Thymus (tissue), 11 donors: ENCODE measurements around the gene DPP10. TPM values are rescaled to one million over a fixed set of nuclear protein-coding genes. Genes with fewer than 3 reads are reported as not detected.

Experiments used
- DNase-seq, 9 donors: peaks; one replicate each; pipeline ENCODE4 v3.0.0-alpha.2; 2013; ENCODE audit warnings: low spot score in 9 of 9, low read depth in 6 of 9, missing footprints in 1 of 9
- H3K27ac ChIP-seq, 2 donors: one replicate each; pipeline ENCODE4 v1.5.1; 2013; ENCODE audit warnings: control low read depth in 1 of 2, low read depth in 1 of 2, low read length in 1 of 2, mild to moderate bottlenecking in 1 of 2, moderate library complexity in 1 of 2
- H3K27me3 ChIP-seq, 2 donors: one replicate each; pipeline ENCODE4 v1.5.1; 2013; ENCODE audit warnings: low read length in 1 of 2; ENCODE audit not compliant: control insufficient read depth in 2 of 2, insufficient read depth in 1 of 2
- H3K36me3 ChIP-seq, 2 donors: one replicate each; pipeline ENCODE4 v1.5.1; 2013; ENCODE audit warnings: low read length in 1 of 2, mild to moderate bottlenecking in 1 of 2, moderate library complexity in 1 of 2; ENCODE audit not compliant: control insufficient read depth in 2 of 2, insufficient read depth in 2 of 2
- H3K4me1 ChIP-seq, 2 donors: one replicate each; pipeline ENCODE4 v1.5.1; 2013; ENCODE audit warnings: low read length in 2 of 2; ENCODE audit not compliant: control insufficient read depth in 2 of 2, insufficient read depth in 2 of 2
- H3K4me3 ChIP-seq, 2 donors: one replicate each; pipeline ENCODE4 v1.5.1; 2013; ENCODE audit warnings: low read length in 2 of 2, control low read depth in 1 of 2, mild to moderate bottlenecking in 1 of 2
- H3K9me3 ChIP-seq, 2 donors: one replicate each; pipeline ENCODE4 v1.5.1; 2013; ENCODE audit warnings: low read length in 1 of 2, mild to moderate bottlenecking in 1 of 2; ENCODE audit not compliant: control insufficient read depth in 2 of 2, insufficient read depth in 1 of 2
- WGBS: extraction: QIAGEN DNeasy Blood & Tissue Kit; methylation state at CpG from one replicate; pipeline ENCODE4 v1.1.7; 2013; 5-methylcytosine and 5-hydroxymethylcytosine counted together
- polyA plus RNA-seq: library from polyadenylated mRNA; stranded (reverse); fragments of 200-250 nt; gene quantifications from one replicate; pipeline ENCODE4 v1.2.3, GENCODE V29; 2013
- total RNA-seq: library from RNA; stranded (reverse); fragments of 120-200 nt; gene quantifications from one replicate; pipeline ENCODE4 v1.2.4, GENCODE V29; 2013
- donor health status: healthy.

DPP10 gene
- total and polyA plus RNA-seq, 2 donors = 0.02 to 0.14 TPM

DNA sequence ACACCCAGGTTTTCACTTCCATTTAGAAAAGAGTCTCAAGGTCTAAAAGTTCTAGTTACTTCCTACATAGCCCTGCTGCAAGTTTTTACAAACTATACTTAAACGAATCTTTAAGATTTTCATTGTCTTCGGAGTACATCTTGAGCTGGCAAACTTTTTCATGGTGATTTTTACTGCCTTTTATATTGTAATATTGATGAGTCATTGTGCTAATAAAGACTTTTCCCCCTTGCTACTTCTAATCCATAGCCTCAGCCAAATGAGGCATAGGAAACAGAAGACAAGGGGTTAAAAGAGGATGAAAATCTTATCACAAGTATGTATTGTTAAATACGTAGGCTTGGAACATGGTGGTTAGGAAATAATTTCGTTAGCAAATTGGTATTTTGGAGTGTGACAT, 4.1 kb downstream of the DPP10 start:
- no peak for DNase-seq
- Histone ChIP-seq H3K4me3 (no peak overlapping the region), H3K36me3 (no peaks in the 10 kb centered on the region), H3K27ac (no peak overlapping the region), H3K27me3 (no peaks in the 10 kb centered on the region), H3K4me1 (no peaks in the 10 kb centered on the region), H3K9me3 (no peaks in the 10 kb centered on the region)
- 86% methylated on average over 4 of the region's 4 CpGs for WGBS

DNA sequence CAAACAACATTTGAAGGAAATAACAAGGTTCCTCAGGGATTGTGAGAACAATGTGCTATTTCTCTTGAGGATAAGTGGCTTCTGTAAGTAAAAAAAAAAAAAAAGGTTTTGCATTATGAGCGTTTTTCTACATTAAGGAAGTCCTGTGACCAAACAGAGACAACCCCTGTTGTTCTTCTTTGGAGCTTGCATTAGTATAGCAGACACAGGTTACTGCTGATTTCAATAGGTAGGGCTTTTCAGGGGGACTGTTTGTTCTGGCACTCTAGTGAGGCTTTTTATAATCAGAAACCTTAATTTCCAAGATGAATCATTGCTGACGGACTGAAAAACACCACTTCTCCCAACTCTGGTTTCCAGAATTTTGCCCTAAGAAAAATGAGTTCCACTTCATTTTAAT, 8.2 kb downstream of the DPP10 start:
- H3K36me3 ChIP-seq = no peaks in the 10 kb centered on the region
- WGBS = 48% methylated on average over 2 of the region's 2 CpGs
- DNase-seq = no peak
- no peak overlapping the region for H3K4me3 ChIP-seq
- H3K27ac ChIP-seq = no peak overlapping the region
- no peaks in the 10 kb centered on the region for H3K9me3 ChIP-seq
- no peaks in the 10 kb centered on the region for H3K27me3 ChIP-seq
- H3K4me1 ChIP-seq = no peaks in the 10 kb centered on the region

GRCh38 chr2:114456566-114456965, 14.1 kb downstream of the DPP10 start:
- H3K9me3 ChIP-seq = no peaks in the 10 kb centered on the region
- H3K4me1 ChIP-seq = no peaks in the 10 kb centered on the region
- H3K36me3 ChIP-seq = no peaks in the 10 kb centered on the region
- no peak overlapping the region for H3K27ac ChIP-seq
- H3K27me3 ChIP-seq = no peaks in the 10 kb centered on the region
- 95% methylated on average over 1 of the region's 1 CpG for WGBS
- no peak overlapping the region for H3K4me3 ChIP-seq
- no peak for DNase-seq

DNA sequence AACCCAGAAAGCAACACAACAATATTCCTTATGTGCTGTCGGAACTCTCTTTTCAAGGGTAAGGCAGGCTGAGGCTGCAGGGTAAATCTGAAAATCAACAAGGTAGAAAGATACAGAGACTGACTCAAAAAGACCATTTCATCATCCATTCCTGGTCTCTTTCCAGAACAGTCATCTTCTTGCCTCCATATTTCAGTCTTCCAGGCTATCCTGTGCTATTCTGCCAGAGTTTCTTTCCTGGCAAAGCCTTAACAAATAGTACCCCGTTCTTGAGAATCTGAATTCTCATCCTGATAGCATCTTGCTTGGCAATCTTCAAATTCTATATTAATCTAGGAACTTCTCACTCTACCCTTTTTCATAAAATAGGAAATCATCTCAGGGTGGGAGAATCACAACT, 15.5 kb downstream of the DPP10 start:
- Histone ChIP-seq H3K27me3 (no peaks in the 10 kb centered on the region), H3K4me1 (no peaks in the 10 kb centered on the region), H3K4me3 (no peak overlapping the region), H3K36me3 (no peaks in the 10 kb centered on the region), H3K9me3 (no peaks in the 10 kb centered on the region), H3K27ac (no peak overlapping the region)
- 91% methylated on average over 2 of the region's 2 CpGs for whole genome bisulfite sequencing
- no peak for DNase-seq

DNA sequence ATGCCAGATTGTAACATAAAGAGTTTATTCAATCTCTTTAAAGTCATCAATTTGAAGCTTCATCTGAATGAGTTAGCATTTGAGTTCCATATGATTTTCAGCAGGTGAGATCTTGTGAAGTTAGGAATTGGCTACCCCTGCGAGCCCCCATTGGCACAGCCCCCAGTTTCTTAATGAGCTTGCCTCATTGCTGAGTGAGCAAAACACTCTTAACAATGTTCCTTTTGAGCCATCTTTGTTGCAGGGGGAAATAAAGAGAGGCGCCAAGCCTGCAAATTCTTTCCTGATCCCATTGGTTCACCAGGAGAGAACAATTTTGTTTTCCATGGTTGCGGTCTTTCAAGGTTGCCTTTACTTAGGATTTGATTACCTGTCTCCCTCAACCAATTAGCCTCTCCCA, 18.7 kb downstream of the DPP10 start:
- 93% methylated on average over 3 of the region's 3 CpGs for WGBS
- no peak overlapping the region for H3K4me3 ChIP-seq
- no peak for DNase-seq

GRCh38 chr2:114464961-114465706, 22.7 kb downstream of the DPP10 start:
- Histone ChIP-seq H3K4me3 (no peak overlapping the region), H3K4me1 (no peaks in the 10 kb centered on the region), H3K27ac (no peak overlapping the region), H3K36me3 (no peaks in the 10 kb centered on the region), H3K9me3 (no peaks in the 10 kb centered on the region), H3K27me3 (no peaks in the 10 kb centered on the region)
- no peak for DNase-seq
- WGBS = 93% methylated on average over 10 of the region's 10 CpGs

More for the DNA sequence above, 18.7 kb downstream of the DPP10 start:
- H3K27ac ChIP-seq = no peak overlapping the region
- H3K27me3 ChIP-seq = no peaks in the 10 kb centered on the region
- H3K4me1 ChIP-seq = no peaks in the 10 kb centered on the region
- no peaks in the 10 kb centered on the region for H3K9me3 ChIP-seq
- no peaks in the 10 kb centered on the region for H3K36me3 ChIP-seq

DNA sequence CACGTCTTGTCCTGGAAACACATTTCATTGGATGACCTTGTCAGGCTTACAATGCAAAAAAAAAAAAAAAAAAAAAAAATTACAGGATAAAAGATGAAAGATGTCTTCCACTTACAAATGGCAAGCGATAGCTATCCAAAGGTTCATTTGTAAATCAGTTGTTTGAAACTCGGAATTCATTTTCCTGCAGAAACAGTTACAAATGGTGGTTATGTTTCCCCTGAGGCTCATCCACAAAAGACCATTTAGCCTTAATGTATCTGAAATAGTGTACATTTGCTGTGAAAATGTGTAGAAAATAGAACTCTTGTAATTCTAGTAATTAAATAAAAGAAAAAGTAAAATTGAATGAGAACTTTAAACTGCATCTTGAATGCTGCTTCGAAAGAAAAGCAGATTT, 25.9 kb downstream of the DPP10 start:
- no peak for DNase-seq
- H3K9me3 ChIP-seq = no peaks in the 10 kb centered on the region
- 97% methylated on average over 4 of the region's 4 CpGs for WGBS
- no peaks in the 10 kb centered on the region for H3K27me3 ChIP-seq
- no peaks in the 10 kb centered on the region for H3K4me1 ChIP-seq
- no peak overlapping the region for H3K4me3 ChIP-seq
- H3K36me3 ChIP-seq = no peaks in the 10 kb centered on the region
- H3K27ac ChIP-seq = no peak overlapping the region

GRCh38 chr2:114472246-114472645, 29.8 kb downstream of the DPP10 start:
- no peak overlapping the region for H3K4me3 ChIP-seq
- H3K9me3 ChIP-seq = no peaks in the 10 kb centered on the region
- no peak for DNase-seq
- no peaks in the 10 kb centered on the region for H3K4me1 ChIP-seq
- H3K36me3 ChIP-seq = no peaks in the 10 kb centered on the region
- WGBS = 93% methylated on average over 3 of the region's 3 CpGs
- H3K27me3 ChIP-seq = no peaks in the 10 kb centered on the region
- H3K27ac ChIP-seq = no peak overlapping the region

GRCh38 chr2:114472726-114473125, 30.3 kb downstream of the DPP10 start:
- no peak for DNase-seq
- Histone ChIP-seq H3K4me3 (no peak overlapping the region), H3K27ac (no peak overlapping the region), H3K27me3 (no peaks in the 10 kb centered on the region), H3K4me1 (no peaks in the 10 kb centered on the region), H3K9me3 (no peaks in the 10 kb centered on the region), H3K36me3 (no peaks in the 10 kb centered on the region)
- 93% methylated on average over 1 of the region's 1 CpG for WGBS
